ENCODE data around the gene UNC79. TPM values are rescaled to one million over a fixed set of nuclear protein-coding genes. Genes with fewer than 3 reads are reported as not detected.
A peak's percentile ranks its signal among the peaks of the same experiment; 100 is the strongest.

The UNC79 gene
- total RNA-seq, 1 donor from 2014 or later: 0.18 TPM

- no peak for TF ChIP-seq CTCF (IDR thresholded peaks at IDR 0.05)
- ATAC-seq: peak in 1 of 2 donors; percentile 11
- no peaks in the 10 kb centered on the region for H3K27me3 ChIP-seq (ENCODE audit: low read depth)
- H3K4me1 ChIP-seq: no peaks in the 10 kb centered on the region
- no peak overlapping the region for H3K27ac ChIP-seq
- no peaks in the 10 kb centered on the region for H3K36me3 ChIP-seq
- H3K9me3 ChIP-seq: no peaks in the 10 kb centered on the region
- no peak overlapping the region for H3K4me3 ChIP-seq
- DNase-seq: no peak
- intact Hi-C loops (cut with DNase I): no loop called here
Measured at GRCh38 chr14:93533437-93533836, 102.7 kb downstream of the UNC79 start.

DNA sequence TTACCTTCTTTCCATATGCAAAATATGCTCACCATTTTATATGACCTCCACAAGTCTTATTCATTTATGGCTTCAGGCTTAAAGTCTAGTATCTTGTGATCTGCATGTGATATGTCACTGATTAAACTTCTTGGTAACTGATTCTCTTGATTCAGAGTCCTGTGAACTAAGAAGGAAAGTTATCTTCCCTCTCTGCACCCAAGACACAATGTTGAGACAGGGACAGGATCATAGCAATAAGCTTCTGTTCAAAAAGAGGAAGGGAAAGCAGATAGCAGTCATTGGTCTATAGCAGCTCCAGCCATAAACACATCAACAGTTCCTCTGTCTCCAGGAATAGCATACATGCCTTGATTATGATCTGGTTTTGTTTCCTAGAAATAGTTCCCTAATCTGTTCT, 103.1 kb downstream of the UNC79 start:
- no peaks in the 10 kb centered on the region for H3K4me1 ChIP-seq
- H3K27me3 ChIP-seq (ENCODE audit: low read depth): no peaks in the 10 kb centered on the region
- no peaks in the 10 kb centered on the region for H3K36me3 ChIP-seq
- DNase-seq: no peak
- H3K4me3 ChIP-seq: no peak overlapping the region
- H3K9me3 ChIP-seq: no peaks in the 10 kb centered on the region
- TF ChIP-seq CTCF (IDR thresholded peaks at IDR 0.05): no peak
- H3K27ac ChIP-seq: no peak overlapping the region
- intact Hi-C loops (cut with DNase I): no loop called here
- peak; percentile 69 to 86 for ATAC-seq

DNA sequence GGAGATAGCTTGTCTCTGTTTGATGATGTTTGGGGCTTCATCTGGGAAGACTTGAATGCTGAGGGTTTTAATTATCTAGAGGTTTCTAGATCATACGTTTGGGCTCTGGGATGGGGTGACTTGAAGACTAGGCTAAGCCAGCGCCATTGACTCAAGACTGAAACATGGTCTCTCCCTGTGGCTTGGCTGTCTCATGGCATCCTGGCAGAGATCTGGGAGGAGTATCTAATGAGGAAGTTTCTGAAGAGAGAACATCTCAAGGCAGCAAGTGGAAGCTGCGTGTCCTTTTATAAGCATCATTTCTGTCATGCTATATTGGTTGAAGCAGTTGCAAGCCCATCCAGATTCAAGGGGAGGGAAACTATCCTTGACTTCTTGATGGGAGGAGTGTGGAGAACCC, 104.8 kb downstream of the UNC79 start:
- intact Hi-C loops (cut with DNase I): no loop called here
- TF ChIP-seq CTCF (IDR thresholded peaks at IDR 0.05): no peak
- Histone ChIP-seq H3K4me3 (no peak overlapping the region), H3K27ac (no peak overlapping the region), H3K4me1 (no peaks in the 10 kb centered on the region), H3K36me3 (no peaks in the 10 kb centered on the region), H3K9me3 (no peaks in the 10 kb centered on the region), H3K27me3 (ENCODE audit: low read depth) (no peaks in the 10 kb centered on the region)
- DNase-seq (no peak), ATAC-seq (no peak)

GRCh38 chr14:93536945-93537344, 106.2 kb downstream of the UNC79 start:
- ATAC-seq (no peak), DNase-seq (no peak)
- Histone ChIP-seq H3K27me3 (ENCODE audit: low read depth) (no peaks in the 10 kb centered on the region), H3K4me3 (no peak overlapping the region), H3K27ac (no peak overlapping the region), H3K4me1 (no peaks in the 10 kb centered on the region), H3K36me3 (no peaks in the 10 kb centered on the region), H3K9me3 (no peaks in the 10 kb centered on the region)
- intact Hi-C loops (cut with DNase I): no loop called here
- no peak for TF ChIP-seq CTCF (IDR thresholded peaks at IDR 0.05)

DNA sequence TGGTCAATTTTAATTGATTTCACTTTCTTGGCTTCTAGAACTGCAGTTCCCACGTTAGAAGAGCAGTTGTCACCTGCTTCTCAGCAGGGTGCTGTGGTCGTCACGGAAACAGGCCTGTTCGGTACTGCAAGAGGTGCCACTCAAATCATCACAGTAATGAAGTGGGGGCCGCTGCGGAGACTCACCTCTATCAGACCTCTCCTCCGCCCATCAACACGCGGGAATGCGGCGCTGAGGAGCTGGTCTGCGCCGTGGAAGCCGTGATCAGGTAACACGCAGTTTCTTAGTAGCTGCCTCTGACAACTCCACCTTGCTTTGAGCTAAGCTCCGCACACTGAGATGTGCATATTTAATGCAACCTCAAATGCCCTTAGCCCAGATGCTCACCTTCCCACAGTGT, 107.2 kb downstream of the UNC79 start:
- Histone ChIP-seq H3K4me1 (no peaks in the 10 kb centered on the region), H3K36me3 (no peaks in the 10 kb centered on the region), H3K27ac (no peak overlapping the region), H3K9me3 (no peaks in the 10 kb centered on the region), H3K4me3 (no peak overlapping the region), H3K27me3 (ENCODE audit: low read depth) (no peaks in the 10 kb centered on the region)
- intact Hi-C loops (cut with DNase I): no loop called here
- TF ChIP-seq CTCF (IDR thresholded peaks at IDR 0.05): no peak
- no peak for DNase-seq
- no peak for ATAC-seq

- no peaks in the 10 kb centered on the region for H3K36me3 ChIP-seq
- DNase-seq: no peak
- intact Hi-C loops (cut with DNase I): no loop called here
- ATAC-seq: no peak
- no peak for TF ChIP-seq CTCF (IDR thresholded peaks at IDR 0.05)
- H3K9me3 ChIP-seq: no peaks in the 10 kb centered on the region
- H3K4me1 ChIP-seq: no peaks in the 10 kb centered on the region
- H3K27me3 ChIP-seq (ENCODE audit: low read depth): no peaks in the 10 kb centered on the region
- no peak overlapping the region for H3K27ac ChIP-seq
- no peak overlapping the region for H3K4me3 ChIP-seq
Measured at GRCh38 chr14:93538413-93538812, 107.7 kb downstream of the UNC79 start.

Measured in lower lobe of right lung (tissue), 2 donors.